GM21360 (cell line): ENCODE measurements around the gene ZNF560.
"Not testable (repeated sequence)": the region's sequence is repeated elsewhere in the genome, so short reads cannot be mapped to it uniquely, and the experiment has no call there.

Source experiments
- ATAC-seq: cut with Tn5 transposase; IDR thresholded peaks from one replicate; pipeline ENCODE4 v1.9.1; 2021; ENCODE audit warnings: mild to moderate bottlenecking, moderate library complexity; ENCODE audit not compliant: unreplicated experiment

The ZNF560 gene

GRCh38 chr19:9498183-9498902 lies at the start of gene ZNF560:
TSS of gene ZNF560 (minus strand) at chr19:9498616. CDS start at chr19:9475313, 23,303 bp downstream.
- ATAC-seq: no peak

DNA sequence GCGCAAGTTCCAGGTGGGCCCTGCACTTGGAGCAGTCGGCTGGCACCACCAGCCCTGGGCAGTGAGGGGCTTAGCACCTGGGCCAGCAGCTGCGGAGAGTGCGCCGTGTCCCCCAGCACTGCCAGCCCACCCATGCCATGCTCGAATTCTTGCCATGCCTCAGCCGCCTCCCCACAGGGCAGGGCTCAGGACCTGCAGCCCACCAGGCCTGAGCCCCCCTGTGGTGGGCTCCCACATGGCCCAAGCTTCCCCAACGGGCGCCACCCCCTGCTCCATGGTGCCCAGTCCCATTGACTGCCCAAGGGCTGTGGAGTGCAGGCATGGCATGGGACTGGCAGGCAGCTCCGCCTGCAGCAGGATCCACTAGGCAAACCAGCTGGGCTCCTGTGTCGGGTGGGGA lies 49.5 kb upstream of the ZNF560 start:
- no peak for ATAC-seq

GRCh38 chr19:9541281-9541680 lies 42.9 kb upstream of the ZNF560 start:
- not testable (repeated sequence) for ATAC-seq

- not testable (repeated sequence) for ATAC-seq
These were observed 41.5 kb upstream of the ZNF560 start for GRCh38 chr19:9539921-9540320.

- ATAC-seq: not testable (repeated sequence)
These were observed 40.8 kb upstream of the ZNF560 start for GRCh38 chr19:9539201-9539600.

DNA sequence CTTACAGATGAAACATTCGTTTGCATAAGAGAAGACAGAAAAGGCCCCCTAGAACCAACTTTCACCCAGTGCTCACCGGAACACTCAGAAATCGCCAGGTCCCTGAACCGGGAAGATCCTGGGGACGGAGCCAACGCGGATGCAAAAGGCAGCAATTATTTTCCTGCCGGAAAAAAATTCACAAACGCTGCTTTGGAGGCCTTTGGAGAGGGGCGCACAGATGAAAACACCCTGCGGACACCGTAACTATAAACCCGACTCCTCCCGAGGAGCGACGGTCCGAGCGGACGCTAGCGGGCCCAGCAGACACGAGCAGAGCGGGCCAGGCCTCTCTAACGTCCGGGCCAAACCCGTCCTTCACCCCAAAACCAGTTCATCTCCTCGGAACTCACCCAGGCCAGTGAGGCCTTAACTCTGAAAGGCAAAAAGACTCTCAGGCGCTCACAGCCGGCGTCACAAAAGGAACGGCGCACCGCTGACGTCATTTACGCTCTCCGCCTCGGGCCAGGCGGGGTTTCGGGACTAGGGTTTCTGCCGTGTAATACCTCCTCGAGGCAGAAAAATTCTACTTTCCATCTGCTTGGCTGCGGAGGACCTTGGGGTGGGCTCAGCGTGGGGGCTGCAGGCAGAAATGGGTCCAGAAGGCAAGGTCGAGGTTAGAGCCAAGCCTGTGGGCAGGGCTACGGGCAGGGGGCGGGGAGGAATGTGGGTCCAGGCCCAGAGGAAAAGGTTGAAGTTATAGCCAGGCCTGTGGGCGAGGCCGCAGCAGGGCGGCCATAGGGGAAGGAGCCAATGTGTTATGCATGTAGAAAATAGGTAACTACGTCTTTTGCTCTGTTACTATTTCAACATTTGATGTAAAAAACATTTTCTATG lies 40.0 kb upstream of the ZNF560 start, which contains the start of gene ZNF426:
Gene ZNF426 (minus strand): TSS at position 463 of the 876 bp plus-strand sequence. CDS start 2,413 bp downstream, outside the sequence.
- ATAC-seq: peak; percentile 55

DNA sequence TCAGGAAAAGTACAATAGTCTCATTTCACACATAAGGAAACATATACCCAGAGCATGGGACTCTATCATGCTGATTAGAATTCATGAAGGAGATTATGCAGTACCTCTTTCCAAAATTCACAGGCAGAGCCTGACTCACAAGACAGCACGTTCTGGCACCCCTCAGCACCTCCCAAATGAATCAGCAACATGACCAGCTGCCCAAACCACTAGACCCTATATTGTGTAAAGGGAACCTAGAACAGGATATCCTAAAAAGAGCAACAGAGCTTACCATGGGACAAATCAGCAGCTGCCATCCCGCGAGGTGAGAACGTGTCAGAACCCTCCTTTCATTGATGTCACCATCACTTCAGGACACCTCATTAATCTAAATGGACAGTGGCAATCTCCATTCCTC lies 37.5 kb upstream of the ZNF560 start:
- ATAC-seq: no peak

DNA sequence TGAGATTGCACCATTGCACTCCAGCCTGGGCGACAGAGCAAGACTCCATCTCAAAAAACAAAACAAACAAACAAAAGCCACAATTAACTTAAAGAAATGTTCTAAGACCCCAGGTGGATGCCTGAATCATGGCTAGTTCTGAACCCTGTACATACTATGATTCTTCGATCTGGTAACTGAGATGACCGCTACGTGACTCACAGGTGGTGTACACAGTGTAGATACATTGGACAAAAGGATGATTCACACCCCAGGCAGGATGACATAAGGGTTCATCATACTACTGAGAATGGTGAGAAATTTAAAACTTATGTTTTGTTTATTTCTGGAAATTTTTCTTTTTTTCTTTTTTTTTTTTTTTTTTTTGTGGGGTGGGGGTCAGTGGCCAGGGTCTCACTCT lies 33.5 kb upstream of the ZNF560 start:
- ATAC-seq: no peak

GRCh38 chr19:9528757-9529336 lies 30.4 kb upstream of the ZNF560 start:
- no peak for ATAC-seq

DNA sequence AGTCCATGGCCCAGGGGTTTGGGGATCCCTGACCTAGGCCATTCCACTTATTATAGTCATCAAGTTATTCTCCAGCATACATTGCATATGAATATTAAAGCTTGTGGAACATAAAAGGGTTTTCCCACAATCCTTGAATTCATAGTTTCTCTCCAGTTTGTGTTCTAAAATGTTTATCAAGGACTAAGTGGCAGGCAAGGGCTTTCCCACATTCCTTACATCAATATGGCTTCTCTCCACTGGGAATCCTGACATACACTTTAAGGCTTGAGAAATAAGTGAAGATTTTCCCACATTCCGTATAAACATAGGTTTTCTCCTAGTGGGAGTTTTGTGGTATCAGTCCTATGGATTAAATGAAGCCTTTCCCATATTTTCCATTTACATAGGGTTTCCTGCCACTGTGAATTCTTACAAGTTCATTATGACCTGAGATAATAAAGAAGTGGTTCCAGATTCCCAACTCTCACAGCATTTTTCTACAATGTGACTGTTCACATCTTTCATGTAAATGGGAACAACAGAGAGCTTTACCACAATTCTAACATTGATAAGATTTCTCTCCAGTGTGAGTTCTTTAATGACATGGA lies 25.6 kb upstream of the ZNF560 start:
- no peak for ATAC-seq

- no peak for ATAC-seq
These were observed 8.9 kb upstream of the ZNF560 start for GRCh38 chr19:9507285-9507684.

- ATAC-seq: no peak
These were observed 2.4 kb upstream of the ZNF560 start for GRCh38 chr19:9500796-9501195.

DNA sequence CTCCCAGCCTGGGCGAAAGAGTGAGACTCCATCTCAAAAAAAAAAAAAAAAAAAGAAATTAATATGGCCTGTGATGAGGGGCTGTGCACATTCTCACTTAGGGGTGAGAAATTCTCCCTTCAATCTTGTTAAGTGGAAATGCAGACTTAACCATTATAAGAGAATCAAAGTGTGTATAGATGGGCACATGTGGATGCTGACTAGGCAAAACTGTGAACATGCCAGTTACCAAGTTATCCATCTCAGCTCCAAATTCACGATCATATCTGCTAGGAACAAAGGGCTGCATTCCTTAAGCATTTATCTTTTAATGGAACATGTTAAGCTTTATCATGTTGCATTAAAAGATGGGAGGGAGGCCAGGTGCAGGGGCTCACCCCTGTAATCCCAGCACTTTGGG lies 4.3 kb downstream of the ZNF560 start:
- ATAC-seq: no peak

- ATAC-seq: no peak
These were observed 11.4 kb downstream of the ZNF560 start for GRCh38 chr19:9487016-9487415.

- no peak for ATAC-seq
These were observed 13.3 kb downstream of the ZNF560 start for GRCh38 chr19:9485140-9485539.

DNA sequence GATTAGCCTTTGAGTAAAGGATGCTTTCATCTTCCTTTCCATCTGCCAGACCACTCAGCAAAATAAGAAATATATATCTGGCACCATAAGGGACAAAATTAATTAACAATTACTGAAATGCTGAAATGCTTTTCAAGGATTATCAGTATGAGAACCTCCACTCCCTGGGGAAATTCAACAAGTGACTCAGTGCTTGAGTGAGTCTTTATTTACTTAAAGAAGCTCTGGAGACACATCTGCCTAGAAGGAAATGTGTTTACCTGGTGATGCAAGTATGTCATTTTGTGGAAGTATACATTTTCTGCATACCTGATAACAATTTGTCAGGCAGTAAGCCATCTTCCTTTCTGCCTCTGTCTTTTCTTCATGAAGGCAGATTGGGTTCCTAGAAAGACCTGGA lies 23.4 kb downstream of the ZNF560 start:
- no peak for ATAC-seq

- no peak for ATAC-seq
These were observed 31.3 kb downstream of the ZNF560 start for GRCh38 chr19:9467161-9467560.

DNA sequence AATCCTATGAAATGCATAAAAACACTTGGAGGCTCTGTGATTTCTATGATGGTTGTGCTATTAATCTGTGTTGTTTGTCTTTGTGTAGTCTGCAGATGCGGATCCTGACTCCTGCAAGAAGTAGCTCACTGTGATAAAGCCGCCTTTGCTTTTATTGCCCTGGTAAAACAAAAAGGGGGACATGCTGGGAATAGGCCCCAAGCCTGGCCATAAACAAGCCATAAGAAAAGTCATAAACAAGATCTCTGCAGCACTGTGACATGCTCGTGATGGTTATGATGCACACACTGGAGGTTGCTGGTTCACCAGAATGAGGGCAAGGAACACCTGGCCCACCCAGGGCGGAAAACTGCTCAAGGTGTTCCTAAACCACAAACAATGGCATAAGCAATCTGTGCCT lies 36.5 kb downstream of the ZNF560 start:
- no peak for ATAC-seq

DNA sequence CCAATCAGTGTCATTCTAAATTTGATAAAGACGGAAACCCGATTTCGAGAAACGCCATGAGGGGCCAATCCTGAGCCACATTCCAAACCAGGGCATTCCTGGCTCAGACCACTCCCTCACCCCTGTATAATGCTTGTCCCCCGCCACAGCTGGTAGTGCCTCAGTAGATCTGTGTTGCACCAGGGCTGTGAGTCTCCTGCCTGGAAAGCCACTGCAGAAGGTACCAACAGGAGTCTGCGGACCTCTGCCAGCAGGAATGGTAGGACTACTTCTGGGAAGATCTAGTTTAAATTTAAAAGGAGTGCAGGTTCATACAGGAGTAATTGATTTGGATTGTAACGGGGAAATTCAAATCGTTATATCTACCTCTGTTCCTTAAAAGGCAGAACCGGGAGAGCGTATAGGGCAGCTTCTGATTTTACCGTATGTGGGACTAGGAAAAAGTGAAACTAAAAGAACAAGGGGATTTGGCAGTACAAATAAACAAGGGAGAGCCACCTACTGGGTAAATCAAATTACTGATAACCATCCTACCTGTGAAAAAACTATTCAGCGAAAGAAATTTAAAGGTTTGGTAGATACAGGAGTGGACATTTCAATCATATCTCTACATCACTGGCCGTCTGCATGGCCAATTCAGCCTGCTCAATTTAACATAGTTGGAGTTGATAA lies 42.3 kb downstream of the ZNF560 start:
- ATAC-seq: no peak

- no peak for ATAC-seq
These were observed 44.5 kb downstream of the ZNF560 start for GRCh38 chr19:9453953-9454352.

GRCh38 chr19:9445037-9445436 lies 53.4 kb downstream of the ZNF560 start:
- no peak for ATAC-seq
